Panc1 (cell line): ENCODE results near the gene SPHK2. TPM values are rescaled to one million over a fixed set of nuclear protein-coding genes. Genes with fewer than 3 reads are reported as not detected.

Experiments used
- ATAC-seq: fragments of 200-7000 bp; cut with Tn5 transposase; 2 replicates; pipeline ENCODE4 v1.9.1; 2020; ENCODE audit warnings: mild to moderate bottlenecking, moderate library complexity
- BruUV-seq: library from RNA; stranded (reverse); fragments of 400-500 nt; replicated peaks from 2 replicates; lab custom pipeline; 2021; lab: Mats Ljungman, UMichigan
- CTCF ChIA-PET: fragments of 300-600 bp; sonication (Branson Sonifier 250); formaldehyde crosslinking; loops from one replicate; lab custom pipeline; 2022; ENCODE audit warnings: antibody characterized with exemption; lab: Charles Lee
- POLR2A ChIA-PET: fragments of 300-600 bp; sonication (Branson Sonifier 250); formaldehyde crosslinking; loops from one replicate; lab custom pipeline; 2022; ENCODE audit warnings: antibody characterized with exemption; lab: Charles Lee
- DNase-seq: peaks from one replicate; pipeline ENCODE4 v3.0.0-alpha.2; 2010; ENCODE audit warnings: low read depth, low spot score
- H3K27ac ChIP-seq: 2 replicates; pipeline ENCODE4 v1.5.1; 2011; ENCODE audit warnings: mild to moderate bottlenecking, low read length, inconsistent platforms
- H3K27me3 ChIP-seq: fragments of 200-500 bp; sonication (Bioruptor generic); 2 replicates; pipeline ENCODE4 v1.6.0; 2014; ENCODE audit warnings: low read length, inconsistent platforms; ENCODE audit not compliant: control insufficient read depth, insufficient read depth
- H3K36me3 ChIP-seq: fragments of 200-500 bp; sonication (Bioruptor generic); 2 replicates; pipeline ENCODE4 v1.5.1; 2014; ENCODE audit warnings: inconsistent platforms, mild to moderate bottlenecking, low read length, moderate library complexity; ENCODE audit not compliant: control insufficient read depth, insufficient read depth
- H3K4me1 ChIP-seq: 2 replicates; pipeline ENCODE4 v1.5.1; 2011; ENCODE audit warnings: inconsistent platforms, mild to moderate bottlenecking, low read length, moderate library complexity; ENCODE audit not compliant: control insufficient read depth, insufficient read depth
- H3K4me3 ChIP-seq, 2 experiments: 2 replicates each; pipeline ENCODE4 v1.5.1; 2011 to 2012; ENCODE audit warnings: low read depth in 2 of 2, low read length in 2 of 2, mild to moderate bottlenecking in 2 of 2, inconsistent platforms in 1 of 2, moderate library complexity in 1 of 2
- H3K9me3 ChIP-seq: fragments of 200-500 bp; sonication (Bioruptor generic); 2 replicates; pipeline ENCODE4 v1.5.1; 2014; ENCODE audit warnings: low read depth, mild to moderate bottlenecking, inconsistent platforms, low read length, moderate library complexity; ENCODE audit not compliant: control insufficient read depth, insufficient read depth
- POLR2AphosphoS5 ChIP-seq: IDR thresholded peaks from 2 replicates; pipeline ENCODE4 v1.6.1; 2012; ENCODE audit warnings: mild to moderate bottlenecking, low read depth, low read length, moderate library complexity
- REST ChIP-seq, 2 experiments: IDR thresholded peaks; 2 replicates each; pipeline ENCODE4 v1.6.1; 2011 to 2012; ENCODE audit warnings: low read depth in 2 of 2, control low read depth in 1 of 2, low read length in 1 of 2, mild to moderate bottlenecking in 1 of 2, moderate library complexity in 1 of 2; ENCODE audit not compliant: insufficient read depth in 1 of 2
- SIN3A ChIP-seq: IDR thresholded peaks from 2 replicates; pipeline ENCODE4 v1.6.1; 2012; ENCODE audit warnings: low read depth, mild to moderate bottlenecking, low read length, moderate library complexity, borderline replicate concordance; ENCODE audit not compliant: insufficient read depth
- TCF7L2 ChIP-seq: IDR thresholded peaks from 2 replicates; pipeline ENCODE4 v1.6.1; 2011; ENCODE audit warnings: mild to moderate bottlenecking, low read depth, low read length, inconsistent platforms
- in situ Hi-C: cut with HindIII; loops from 2 replicates; pipeline ENCODE4 v1.10.0; 2016; ENCODE audit warnings: low sequenced_read_pairs, low pct_unique_long_range_greater_than_20kb
- intact Hi-C: fragments of 100-400 bp; cut with micrococcal nuclease; formaldehyde crosslinking; loops from one replicate; pipeline ENCODE4 v1.10.0; 2022; ENCODE audit not compliant: unreplicated experiment
- total RNA-seq: library from RNA; stranded (reverse); gene quantifications from one replicate; pipeline ENCODE4 v1.2.1, GENCODE V29; 2021; ENCODE audit not compliant: unreplicated experiment
- TF ChIP-seq, protein P1 (sequence below): fragments of 450-650 bp; IDR thresholded peaks from 2 replicates; pipeline ENCODE4 v1.5.1; 2017; ENCODE audit warnings: mild to moderate bottlenecking

SPHK2 gene
- total RNA-seq, 1 experiment from 2014 or later = 19.5 TPM

GRCh38 chr19:48651683-48652048, 32.4 kb downstream of the SPHK2 start:
- no peak overlapping the region for H3K27ac ChIP-seq
- H3K4me3 ChIP-seq = no peak overlapping the region
- H3K36me3 ChIP-seq = no peaks in the 10 kb centered on the region
- H3K27me3 ChIP-seq = no peaks in the 10 kb centered on the region
- BruUV-seq = no TSS peak
- in situ Hi-C loops = no loop called here
- intact Hi-C loops = no loop called here
- ChIA-PET POLR2A (interaction anchor here (0.6 kb wide), 1 partner anchor 120 kb away, joined by 5 read pairs; no protein-coding TSS in a partner anchor), CTCF (no interaction called here)
- H3K9me3 ChIP-seq = no peaks in the 10 kb centered on the region
- ATAC-seq (no peak), DNase-seq (no peak)
- H3K4me1 ChIP-seq = peaks cover 2% of the 10 kb centered on the region; the same call in 1 of the 2 replicates
- no peak for TF ChIP-seq TCF7L2
- no peak for TF ChIP-seq REST (IDR thresholded peaks at IDR 0.05; ENCODE audit: insufficient read depth in 1 of 2, low read depth in 2 of 2, low read length in 1 of 2)
- no peak for TF ChIP-seq POLR2AphosphoS5

DNA sequence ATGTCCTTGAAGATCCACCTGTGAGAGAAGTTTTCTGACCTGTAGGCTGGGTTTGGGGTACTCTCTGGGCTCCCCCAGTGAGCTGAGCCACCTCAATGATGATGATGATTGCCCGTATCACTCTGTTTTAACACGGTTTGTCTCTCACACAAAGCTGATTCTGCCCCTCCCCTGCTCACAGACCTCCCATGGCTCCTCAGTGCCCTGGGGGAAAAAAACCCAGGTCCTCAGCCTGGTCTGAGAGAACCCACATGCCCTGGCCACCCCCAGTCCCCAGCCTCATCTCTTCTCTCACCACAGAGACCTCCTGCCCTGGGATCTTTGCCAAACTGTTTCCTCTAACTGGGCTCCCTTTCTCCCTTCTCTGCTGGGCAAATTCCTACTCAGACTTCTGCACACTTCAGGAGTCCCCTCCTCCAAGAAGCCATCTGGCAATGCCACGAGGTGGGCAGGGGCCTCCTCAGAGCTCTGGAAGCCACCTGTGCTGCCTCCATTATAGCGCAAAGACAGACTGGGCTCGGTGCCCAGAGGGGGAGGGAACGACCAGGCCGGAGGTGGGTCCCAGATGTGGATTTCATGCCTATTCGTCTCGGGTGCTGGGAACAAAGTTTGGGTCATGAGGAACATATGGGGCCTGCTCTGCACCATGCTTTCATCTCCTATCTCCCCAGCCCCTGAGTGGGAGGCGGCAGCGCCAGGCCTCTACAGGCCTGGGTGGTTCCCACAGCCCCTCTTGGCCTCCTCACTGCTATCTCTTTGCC, 35.2 kb downstream of the SPHK2 start:
- Histone ChIP-seq H3K27me3 (no peaks in the 10 kb centered on the region), H3K27ac (no peak overlapping the region), H3K4me3 (no peak overlapping the region), H3K9me3 (no peaks in the 10 kb centered on the region), H3K36me3 (no peaks in the 10 kb centered on the region), H3K4me1 (no peaks in the 10 kb centered on the region)
- intact Hi-C loops = no loop called here
- no TSS peak for BruUV-seq
- DNase-seq (no peak), ATAC-seq (no peak)
- TF ChIP-seq SIN3A (no peak), REST (IDR thresholded peaks at IDR 0.05; ENCODE audit: insufficient read depth in 1 of 2, low read depth in 2 of 2, low read length in 1 of 2) (no peak), POLR2AphosphoS5 (no peak), TCF7L2 (no peak)
- TF ChIP-seq, protein P1, sequence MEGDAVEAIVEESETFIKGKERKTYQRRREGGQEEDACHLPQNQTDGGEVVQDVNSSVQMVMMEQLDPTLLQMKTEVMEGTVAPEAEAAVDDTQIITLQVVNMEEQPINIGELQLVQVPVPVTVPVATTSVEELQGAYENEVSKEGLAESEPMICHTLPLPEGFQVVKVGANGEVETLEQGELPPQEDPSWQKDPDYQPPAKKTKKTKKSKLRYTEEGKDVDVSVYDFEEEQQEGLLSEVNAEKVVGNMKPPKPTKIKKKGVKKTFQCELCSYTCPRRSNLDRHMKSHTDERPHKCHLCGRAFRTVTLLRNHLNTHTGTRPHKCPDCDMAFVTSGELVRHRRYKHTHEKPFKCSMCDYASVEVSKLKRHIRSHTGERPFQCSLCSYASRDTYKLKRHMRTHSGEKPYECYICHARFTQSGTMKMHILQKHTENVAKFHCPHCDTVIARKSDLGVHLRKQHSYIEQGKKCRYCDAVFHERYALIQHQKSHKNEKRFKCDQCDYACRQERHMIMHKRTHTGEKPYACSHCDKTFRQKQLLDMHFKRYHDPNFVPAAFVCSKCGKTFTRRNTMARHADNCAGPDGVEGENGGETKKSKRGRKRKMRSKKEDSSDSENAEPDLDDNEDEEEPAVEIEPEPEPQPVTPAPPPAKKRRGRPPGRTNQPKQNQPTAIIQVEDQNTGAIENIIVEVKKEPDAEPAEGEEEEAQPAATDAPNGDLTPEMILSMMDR = no peak
- CTCF ChIA-PET = no interaction called here
- in situ Hi-C loops = no loop called here
- POLR2A ChIA-PET = no interaction called here
